Measurements from ENCODE around the gene TSPEAR.

GRCh38 chr21:44682580-44683151 is 28.7 kb downstream of the TSPEAR start:
- no peak for TF ChIP-seq POLR2A (IDR thresholded peaks at IDR 0.05)
- TF ChIP-seq, protein P1, sequence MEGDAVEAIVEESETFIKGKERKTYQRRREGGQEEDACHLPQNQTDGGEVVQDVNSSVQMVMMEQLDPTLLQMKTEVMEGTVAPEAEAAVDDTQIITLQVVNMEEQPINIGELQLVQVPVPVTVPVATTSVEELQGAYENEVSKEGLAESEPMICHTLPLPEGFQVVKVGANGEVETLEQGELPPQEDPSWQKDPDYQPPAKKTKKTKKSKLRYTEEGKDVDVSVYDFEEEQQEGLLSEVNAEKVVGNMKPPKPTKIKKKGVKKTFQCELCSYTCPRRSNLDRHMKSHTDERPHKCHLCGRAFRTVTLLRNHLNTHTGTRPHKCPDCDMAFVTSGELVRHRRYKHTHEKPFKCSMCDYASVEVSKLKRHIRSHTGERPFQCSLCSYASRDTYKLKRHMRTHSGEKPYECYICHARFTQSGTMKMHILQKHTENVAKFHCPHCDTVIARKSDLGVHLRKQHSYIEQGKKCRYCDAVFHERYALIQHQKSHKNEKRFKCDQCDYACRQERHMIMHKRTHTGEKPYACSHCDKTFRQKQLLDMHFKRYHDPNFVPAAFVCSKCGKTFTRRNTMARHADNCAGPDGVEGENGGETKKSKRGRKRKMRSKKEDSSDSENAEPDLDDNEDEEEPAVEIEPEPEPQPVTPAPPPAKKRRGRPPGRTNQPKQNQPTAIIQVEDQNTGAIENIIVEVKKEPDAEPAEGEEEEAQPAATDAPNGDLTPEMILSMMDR (IDR thresholded peaks at IDR 0.05): no peak
- no peak for TF ChIP-seq POLR2AphosphoS5 (IDR thresholded peaks at IDR 0.05)
